SKM-1 (cell line): ENCODE measurements around the gene TPPP.

Experiments
- DNase-seq: peaks from one replicate; lab custom pipeline; 2025; ENCODE audit not compliant: unreplicated experiment; lab: John Stamatoyannopoulos, UW

TPPP gene

DNA sequence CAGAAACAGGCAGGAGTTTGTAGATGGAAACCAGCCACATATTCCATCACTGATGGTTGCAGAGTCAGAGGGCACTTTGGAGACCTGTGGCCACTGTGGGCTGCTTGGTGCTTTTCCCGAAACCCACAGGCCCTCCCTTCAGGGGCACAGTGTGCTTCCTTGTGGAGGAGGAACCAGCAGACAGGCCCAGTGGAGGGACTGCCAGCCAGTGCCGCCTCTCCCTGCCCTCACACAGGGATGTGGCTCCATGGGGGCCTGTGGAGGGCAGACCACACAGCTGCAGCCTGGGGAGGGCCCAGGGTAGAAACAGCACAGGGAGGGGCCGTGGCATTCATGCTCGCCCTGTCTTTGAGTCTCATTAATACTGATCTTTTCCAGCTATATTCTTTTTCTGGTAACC is 45.8 kb downstream of the TPPP start:
- no peak for DNase-seq

GRCh38 chr5:646396-647201 is 46.6 kb downstream of the TPPP start:
- DNase-seq = no peak

DNA sequence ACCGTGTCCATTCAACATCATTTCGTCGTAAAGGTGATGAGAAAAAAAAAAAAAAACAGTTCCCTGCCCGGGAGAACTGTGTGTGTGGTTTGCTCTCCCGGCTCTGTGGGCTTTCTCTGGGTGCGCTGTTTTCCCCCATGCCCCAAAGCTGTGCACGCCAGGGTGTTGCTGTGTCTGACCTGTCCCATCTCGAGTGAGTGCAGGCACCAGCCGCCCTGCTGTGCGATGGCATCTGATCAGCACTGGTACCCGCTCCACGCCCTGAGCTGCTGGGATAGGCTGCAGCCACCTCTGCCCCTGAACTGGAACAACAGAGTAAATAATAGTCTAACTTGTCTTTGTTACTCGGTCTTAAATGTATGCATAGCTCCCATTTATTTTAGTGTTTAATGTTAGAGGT is 47.7 kb downstream of the TPPP start:
- DNase-seq = no peak

DNA sequence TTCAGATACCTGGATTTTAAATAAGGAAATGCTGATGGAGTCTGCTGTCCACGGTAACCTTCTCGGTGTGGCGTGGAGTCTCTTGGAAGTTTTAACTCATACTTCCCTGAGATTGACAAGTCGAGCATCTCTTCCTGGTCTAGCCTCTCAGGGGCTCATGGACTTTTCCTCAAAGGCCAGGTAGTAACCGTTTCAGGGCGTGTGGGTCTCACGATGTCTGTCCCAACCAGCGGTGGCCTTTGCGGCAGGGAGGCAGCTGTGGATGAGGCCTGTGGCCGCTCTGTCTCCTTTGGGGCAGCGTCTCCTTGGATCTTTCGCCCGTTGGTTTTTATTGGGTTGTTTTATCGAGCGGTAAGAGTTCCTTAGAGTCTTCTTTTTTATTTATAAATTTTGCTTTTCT is 48.2 kb downstream of the TPPP start:
- no peak for DNase-seq

DNA sequence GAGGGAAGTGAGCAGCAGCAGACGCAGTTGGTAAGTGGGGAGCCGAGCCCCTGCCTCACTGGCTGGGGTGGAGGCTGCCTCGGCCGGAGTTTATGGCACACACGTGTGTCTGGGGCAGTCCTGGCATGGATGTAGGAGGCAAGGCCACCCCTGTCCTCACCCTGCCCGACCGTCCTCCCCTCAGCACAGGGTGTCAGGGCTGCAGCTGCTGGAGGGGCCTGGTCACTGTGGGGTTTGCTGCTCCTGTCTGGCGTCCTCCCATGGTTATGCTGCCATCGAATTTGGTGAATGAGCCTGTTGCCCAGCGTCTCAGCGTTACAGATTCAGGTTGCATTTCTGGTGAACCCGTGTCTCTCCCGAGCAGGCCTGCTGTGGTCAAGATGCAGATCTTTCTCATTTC is 48.6 kb downstream of the TPPP start:
- no peak for DNase-seq

DNA sequence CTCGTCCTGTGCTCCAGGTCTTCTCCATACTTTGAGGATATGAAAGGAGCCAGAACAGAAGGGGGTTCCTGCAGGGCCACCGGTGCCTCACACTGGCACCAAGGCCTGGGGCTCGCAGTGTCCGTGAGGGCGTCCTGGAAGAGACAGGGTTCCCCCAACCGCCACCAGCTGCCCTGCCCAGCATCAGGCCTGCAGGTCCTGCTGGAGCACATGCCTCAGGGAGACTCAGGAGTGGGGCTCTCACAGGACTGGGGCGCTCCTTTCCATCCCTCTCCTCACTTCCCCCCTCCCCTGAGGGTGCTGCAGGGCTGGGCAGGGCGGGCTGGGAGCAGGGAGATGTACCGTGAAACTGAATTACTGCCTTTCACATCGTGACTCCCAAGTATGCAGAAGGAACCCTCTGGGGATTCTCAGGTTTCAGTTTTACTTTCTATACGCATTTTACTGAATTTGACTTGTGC is 49.3 kb downstream of the TPPP start:
- no peak for DNase-seq

DNA sequence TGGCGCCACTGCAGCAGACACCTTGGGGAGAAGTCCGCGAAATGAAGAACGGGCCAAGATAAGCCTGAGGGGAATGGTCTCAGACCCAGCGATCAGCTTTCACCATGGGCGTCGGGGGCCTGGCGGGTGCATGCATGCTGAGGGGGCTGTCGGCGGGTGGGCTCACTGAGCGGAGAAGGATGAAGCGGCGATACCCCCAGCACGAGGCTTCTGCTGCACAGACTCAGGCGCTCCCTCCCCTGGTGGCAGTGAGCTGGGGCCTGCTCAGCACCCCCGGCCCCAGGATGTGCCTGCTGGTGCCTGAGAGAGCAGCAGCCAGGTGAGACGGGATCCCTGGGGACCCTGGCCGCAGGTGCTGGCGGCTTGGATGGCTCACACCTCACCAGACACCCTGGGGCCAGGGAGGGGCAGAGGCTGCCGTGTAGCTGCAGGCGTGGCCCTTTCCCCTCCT is 49.8 kb downstream of the TPPP start:
- no peak for DNase-seq

DNA sequence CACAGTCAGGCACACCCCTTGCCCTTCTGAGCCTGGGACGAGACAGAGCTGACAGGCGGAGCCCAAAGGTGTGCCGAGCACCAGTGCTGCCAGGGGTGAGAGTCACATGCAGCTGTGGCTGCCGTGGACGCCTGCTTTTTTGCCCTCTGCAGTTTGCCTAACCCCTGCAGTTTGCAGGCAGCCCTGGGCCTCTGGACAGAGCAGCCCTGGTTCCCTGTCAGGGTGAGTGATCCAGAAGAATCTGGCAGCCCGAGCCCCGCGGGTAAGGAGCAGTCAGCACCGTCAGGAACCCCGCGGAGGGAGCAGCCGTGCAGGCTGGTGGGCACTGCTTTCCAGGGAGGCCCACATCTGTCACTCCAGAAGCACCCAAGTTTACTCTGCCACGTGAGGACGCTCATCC is 50.7 kb downstream of the TPPP start:
- DNase-seq = no peak

DNA sequence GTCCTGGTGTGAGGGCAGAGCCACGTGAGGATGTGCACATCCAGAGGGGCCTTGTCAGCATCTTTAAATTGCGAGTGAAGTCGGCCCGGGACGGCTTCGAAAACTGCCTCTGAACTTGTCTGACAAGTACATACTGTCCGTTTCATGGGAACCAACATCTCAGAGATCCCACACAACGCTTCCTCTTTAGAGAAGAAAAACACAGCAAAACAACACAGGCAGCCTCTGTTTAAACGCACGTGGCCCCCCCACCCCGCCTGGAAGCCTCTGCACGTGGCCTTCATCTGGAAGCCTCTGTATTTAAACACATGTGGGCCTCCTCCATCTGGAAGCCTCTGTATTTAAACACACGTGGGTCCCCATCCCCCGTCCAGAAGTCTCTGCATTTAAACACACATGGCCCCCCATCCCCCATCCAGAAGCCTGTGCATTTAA is 51.8 kb downstream of the TPPP start:
- DNase-seq = no peak

DNA sequence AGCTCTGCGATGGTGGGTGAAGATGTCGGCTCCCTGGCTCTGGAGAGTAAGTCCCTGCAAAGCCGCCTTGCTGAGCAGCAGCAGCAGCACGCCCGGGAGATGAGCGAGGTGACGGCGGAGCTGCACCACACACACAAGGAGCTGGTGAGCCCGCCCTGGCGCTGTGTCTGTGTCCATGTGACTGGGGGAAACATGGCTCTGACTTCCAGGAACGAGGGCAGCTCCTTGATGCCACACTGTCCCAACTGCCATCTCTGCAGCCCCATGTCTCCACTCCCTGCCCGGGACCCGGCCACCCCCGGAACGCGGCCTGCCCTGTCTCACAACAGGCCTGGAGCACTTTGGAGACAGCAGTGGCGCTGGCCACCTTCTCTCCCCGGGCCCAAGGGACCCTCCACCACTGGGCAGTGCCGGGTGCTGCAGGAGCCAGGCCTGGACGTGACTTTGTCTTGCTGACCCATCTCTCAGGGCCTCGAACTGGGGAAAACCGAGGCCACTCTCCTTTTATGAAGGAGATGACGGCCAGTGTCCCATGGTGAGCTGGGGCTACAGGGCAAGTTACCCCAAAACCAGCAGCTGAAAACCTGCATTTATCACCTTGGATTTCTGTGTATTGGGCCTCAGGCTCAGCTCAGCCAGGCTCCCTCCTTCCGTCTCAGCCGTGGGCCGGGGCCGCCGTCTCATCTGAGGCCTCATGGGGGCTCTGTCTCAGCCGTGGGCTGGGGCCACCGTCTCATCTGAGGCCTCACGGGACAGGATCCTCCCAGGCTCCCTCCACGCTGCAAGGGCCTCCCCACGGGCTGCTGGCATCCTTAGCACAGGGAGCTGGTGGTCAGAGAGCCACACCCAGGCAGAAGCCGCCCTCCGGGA is 52.5 kb downstream of the TPPP start:
- DNase-seq = no peak

DNA sequence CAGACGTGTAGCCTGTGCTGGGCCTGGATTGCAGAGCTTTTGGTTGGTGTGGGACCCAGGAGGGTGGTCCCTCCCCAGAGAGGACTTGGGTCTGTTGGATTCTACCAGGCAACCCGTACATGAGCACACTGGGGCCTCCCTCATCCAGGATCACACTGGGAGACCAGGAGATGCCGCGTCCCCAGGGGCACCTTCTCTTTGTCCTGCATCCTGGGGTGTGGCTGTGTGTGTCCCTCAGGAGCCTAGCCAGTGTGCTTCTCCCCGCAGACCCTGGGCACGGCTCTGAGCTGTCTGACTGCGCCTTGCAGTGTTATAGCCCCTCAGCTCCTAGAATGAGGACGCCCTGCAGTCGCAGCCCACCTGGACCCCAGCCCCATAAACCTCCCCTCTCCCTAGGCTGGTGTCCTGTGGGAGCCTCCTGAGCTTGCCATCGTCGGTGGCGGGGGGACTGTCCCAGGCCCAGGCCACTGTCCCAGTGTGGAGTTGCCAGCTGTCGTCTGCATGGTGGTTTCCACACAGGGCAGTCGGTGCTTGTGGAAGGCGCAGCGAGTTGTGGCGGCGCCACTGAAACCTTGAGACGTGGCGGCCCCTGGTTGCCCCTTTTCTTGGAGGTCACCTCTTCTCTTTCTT is 53.5 kb downstream of the TPPP start:
- no peak for DNase-seq

DNA sequence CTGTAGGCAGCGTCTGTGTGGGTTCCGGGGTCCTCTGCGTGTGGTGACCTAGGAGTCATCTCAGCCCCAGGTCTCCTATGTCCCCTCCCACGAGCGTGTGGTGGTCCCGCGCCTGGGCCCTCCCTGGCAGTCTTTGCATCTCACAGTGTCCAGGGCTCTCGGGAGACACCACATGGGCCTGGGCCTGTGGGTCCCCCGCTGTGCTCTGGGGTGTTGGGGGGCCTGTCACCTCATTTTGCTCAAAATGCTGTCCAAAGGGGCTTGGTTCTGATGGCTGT is 54.0 kb downstream of the TPPP start:
- no peak for DNase-seq

DNA sequence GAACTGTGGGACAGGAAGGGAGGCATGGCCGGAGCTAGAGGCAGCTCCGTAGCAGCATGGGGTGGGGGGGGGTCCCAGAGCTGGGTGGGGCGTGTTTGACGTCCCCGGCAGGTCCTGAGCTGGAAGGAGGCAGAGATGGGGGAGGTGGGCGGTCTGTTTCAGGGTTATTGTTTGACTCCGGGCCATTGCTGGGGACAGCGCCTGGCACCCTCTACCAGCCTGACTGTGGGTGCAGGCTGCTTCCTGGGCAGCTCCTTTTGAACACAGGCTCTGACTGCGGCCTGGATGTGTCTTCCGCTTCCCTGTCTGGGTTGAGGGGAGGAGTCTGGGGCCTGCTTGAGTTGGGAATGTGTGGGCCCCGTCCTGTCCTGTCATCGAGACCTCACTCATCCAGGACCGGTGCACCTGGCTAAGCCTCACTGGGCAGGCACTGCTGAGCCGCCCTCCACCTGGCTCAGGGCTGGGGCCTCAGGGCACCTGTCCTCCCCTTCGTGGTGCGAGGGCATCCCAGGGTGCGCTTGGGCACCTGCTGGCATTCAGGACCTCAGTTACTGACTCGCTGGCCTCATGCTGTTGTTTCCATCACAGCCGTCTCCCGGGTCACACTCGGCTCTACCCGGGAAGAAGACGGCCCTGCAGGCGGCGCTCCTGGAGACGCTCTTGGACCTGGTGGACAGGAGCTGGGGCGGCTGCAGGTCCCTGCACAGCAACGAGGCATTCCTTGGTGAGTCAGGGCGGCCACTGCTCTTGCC is 54.5 kb downstream of the TPPP start:
- DNase-seq = no peak

GRCh38 chr5:637581-638450 is 55.3 kb downstream of the TPPP start:
- DNase-seq = no peak

DNA sequence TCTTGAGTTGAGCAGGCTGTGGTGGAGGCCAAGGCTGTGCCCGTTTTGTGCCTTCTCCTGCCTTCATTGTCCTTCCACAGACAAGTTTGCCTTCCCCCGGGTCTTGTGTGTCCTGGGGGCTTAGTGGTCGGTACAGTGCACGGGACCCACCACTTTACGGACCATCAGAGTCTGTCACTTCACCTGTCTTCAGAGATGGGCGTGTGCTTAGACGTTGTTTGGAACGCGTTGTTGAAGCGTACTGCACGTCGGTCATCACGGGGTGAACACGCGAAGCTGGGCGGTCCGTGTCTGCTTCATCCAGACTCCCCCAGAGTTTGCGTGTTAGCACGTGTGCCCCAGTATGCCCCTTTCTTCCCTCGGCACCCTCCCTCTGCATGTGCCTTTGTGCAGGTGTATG is 56.2 kb downstream of the TPPP start:
- DNase-seq = no peak

DNA sequence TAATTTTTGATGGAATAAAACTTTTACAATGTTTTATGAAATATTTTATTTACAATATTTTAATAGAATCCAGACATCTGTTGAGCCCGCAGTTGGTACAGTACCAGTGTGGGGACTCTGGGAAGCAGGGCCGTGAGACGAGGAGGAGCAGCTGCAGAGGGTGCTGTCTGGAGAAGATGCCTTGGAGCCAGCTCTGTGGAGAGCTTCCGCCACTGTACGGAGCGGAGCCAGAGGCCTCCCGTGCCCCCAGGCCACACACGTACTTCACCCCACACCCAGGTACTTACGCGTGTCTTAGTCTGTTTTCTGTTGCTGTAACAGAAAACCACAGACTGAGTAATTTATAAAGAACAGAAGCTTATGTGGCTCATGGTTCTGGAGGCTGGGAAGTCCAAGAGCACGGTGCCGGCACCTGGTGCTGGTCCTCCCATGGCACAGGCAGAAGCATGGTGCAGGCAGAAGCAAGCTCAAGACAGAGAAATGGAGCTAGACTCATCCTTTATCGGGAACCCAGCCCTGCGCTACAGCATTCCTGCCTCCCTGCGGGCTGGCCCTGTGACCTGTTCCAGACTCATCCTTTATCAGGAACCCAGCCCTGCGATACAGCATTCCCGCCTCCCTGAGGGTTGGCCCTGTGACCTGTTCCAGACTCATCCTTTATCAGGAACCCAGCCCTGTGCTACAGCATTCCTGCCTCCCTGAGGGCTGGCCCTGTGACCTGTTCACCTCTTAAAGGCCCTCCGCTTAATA is 57.7 kb downstream of the TPPP start:
- DNase-seq = no peak

DNA sequence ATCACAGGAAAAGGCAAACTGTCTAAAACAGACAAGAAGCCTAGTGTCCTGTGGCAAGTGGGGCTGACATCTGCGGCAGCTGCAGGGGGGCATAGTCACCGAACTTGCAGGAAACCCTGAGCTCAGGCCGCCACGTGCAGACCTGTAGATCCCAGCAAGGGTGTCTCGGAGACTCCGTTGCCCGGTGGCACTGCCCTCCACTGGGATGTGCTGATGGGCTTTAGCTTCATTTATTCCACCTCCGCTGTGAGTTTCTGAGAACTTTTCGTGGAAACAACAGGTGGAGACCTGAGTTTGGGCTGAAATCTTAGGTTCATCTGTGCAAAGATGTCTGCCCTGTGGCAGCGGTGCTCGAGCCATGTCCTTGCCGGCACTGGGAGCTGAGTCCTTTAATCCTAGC is 59.0 kb downstream of the TPPP start:
- DNase-seq = no peak

DNA sequence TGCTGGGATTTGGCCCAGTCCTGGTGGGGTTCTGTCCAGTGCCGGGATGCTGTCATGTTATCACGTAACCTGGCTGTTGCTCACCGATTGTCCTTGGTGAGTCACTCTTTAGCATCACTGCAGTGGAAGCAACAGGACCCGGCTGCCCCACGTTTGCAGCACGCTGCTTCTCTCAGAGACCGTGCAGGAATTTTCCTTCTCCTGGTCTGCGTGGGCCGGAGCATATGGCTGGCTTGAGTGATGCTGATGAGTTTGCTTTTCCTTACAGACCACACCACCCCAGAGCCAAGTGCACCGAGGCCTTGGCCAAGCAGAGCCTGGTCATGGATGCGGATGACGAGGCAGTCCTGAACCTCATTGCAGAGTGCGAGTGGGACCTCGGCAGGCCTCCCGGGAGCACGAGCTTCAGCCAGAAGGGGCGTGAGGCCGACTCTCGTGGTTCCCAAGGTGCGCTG is 59.6 kb downstream of the TPPP start:
- no peak for DNase-seq
